B cell (primary cell): ENCODE data around the gene MAP1S.

Experiments
- EZH2 ChIP-seq: IDR thresholded peaks from 2 replicates; pipeline ENCODE4 v1.6.1; 2012; ENCODE audit warnings: borderline replicate concordance, low read depth, mild to moderate bottlenecking, moderate library complexity, low read length; ENCODE audit not compliant: insufficient read depth, poor library complexity, severe bottlenecking
- TF ChIP-seq, protein P1 (sequence below): fragments of 200-600 bp; IDR thresholded peaks from one replicate; pipeline ENCODE4 v1.8.0; 2022; ENCODE audit warnings: antibody characterized with exemption, mild to moderate bottlenecking

DNA sequence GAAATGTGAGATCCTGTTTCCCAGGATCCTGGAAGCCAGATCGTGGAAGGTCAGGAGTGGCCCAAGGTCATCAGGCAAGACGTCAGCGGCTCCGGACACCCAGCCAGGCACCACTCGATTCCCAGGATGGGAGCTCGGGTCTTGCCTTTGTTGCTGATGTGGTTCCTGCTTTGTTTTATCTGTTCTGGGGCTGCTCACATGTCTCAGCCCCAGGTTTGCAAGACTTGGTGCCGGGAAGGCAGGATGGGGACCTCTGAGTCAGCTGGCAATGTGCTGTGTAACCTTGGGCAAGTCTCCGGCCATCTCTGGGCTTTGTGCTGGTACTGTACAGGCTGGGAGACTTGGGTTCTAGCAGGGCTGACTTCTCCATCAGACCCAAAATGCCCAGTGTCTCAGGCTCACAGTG is 30.6 kb downstream of the MAP1S start:
- TF ChIP-seq, protein P1, sequence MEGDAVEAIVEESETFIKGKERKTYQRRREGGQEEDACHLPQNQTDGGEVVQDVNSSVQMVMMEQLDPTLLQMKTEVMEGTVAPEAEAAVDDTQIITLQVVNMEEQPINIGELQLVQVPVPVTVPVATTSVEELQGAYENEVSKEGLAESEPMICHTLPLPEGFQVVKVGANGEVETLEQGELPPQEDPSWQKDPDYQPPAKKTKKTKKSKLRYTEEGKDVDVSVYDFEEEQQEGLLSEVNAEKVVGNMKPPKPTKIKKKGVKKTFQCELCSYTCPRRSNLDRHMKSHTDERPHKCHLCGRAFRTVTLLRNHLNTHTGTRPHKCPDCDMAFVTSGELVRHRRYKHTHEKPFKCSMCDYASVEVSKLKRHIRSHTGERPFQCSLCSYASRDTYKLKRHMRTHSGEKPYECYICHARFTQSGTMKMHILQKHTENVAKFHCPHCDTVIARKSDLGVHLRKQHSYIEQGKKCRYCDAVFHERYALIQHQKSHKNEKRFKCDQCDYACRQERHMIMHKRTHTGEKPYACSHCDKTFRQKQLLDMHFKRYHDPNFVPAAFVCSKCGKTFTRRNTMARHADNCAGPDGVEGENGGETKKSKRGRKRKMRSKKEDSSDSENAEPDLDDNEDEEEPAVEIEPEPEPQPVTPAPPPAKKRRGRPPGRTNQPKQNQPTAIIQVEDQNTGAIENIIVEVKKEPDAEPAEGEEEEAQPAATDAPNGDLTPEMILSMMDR, result no peak
- TF ChIP-seq EZH2, result no peak
